Ishikawa (cell line): Measurements from ENCODE around the gene PTER.

Experiments used
- NFIC ChIP-seq: IDR thresholded peaks from 2 replicates; pipeline ENCODE4 v1.6.1; 2012
- RAD21 ChIP-seq: IDR thresholded peaks from 2 replicates; pipeline ENCODE4 v1.6.1; 2012; ENCODE audit warnings: low read depth
- YY1 ChIP-seq: IDR thresholded peaks from 2 replicates; pipeline ENCODE4 v1.6.1; 2012; ENCODE audit warnings: low read depth
- TF ChIP-seq, protein P1 (sequence below): IDR thresholded peaks from 2 replicates; pipeline ENCODE4 v1.6.1; 2012; ENCODE audit warnings: low read depth, mild to moderate bottlenecking
- TF ChIP-seq, protein P2 (sequence below): IDR thresholded peaks from 2 replicates; pipeline ENCODE4 v1.6.1; 2012

- TF ChIP-seq, protein P1, sequence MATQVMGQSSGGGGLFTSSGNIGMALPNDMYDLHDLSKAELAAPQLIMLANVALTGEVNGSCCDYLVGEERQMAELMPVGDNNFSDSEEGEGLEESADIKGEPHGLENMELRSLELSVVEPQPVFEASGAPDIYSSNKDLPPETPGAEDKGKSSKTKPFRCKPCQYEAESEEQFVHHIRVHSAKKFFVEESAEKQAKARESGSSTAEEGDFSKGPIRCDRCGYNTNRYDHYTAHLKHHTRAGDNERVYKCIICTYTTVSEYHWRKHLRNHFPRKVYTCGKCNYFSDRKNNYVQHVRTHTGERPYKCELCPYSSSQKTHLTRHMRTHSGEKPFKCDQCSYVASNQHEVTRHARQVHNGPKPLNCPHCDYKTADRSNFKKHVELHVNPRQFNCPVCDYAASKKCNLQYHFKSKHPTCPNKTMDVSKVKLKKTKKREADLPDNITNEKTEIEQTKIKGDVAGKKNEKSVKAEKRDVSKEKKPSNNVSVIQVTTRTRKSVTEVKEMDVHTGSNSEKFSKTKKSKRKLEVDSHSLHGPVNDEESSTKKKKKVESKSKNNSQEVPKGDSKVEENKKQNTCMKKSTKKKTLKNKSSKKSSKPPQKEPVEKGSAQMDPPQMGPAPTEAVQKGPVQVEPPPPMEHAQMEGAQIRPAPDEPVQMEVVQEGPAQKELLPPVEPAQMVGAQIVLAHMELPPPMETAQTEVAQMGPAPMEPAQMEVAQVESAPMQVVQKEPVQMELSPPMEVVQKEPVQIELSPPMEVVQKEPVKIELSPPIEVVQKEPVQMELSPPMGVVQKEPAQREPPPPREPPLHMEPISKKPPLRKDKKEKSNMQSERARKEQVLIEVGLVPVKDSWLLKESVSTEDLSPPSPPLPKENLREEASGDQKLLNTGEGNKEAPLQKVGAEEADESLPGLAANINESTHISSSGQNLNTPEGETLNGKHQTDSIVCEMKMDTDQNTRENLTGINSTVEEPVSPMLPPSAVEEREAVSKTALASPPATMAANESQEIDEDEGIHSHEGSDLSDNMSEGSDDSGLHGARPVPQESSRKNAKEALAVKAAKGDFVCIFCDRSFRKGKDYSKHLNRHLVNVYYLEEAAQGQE = no peak
- TF ChIP-seq YY1 (no peak), NFIC (no peak), RAD21 (no peak)
- TF ChIP-seq, protein P2, sequence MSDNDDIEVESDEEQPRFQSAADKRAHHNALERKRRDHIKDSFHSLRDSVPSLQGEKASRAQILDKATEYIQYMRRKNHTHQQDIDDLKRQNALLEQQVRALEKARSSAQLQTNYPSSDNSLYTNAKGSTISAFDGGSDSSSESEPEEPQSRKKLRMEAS = no peak
Measured at GRCh38 chr10:16491933-16492332, 55.1 kb downstream of the PTER start.
